Uterus (tissue), 4 donors: ENCODE results near the gene CCR7. TPM values are rescaled to one million over a fixed set of nuclear protein-coding genes. Genes with fewer than 3 reads are reported as not detected.

Source experiments
- DNase-seq, 2 donors: peaks; one replicate each; pipeline ENCODE4 v3.0.0-alpha.2; 2019 to 2020
- H3K27ac ChIP-seq, 2 donors: fragments of 200-600 bp; sonication (generic); 1 replicate in 1 of 2; 2 replicates in 1 of 2; pipeline ENCODE4 v1.5.1; 2016 to 2018
- H3K27me3 ChIP-seq, 2 donors: fragments of 200-600 bp; sonication (generic); one replicate each; pipeline ENCODE4 v1.5.1; 2018 to 2019; ENCODE audit warnings: control low read depth in 1 of 2
- H3K36me3 ChIP-seq, 2 donors: fragments of 200-600 bp; sonication (generic); one replicate each; pipeline ENCODE4 v1.5.1; 2019; ENCODE audit warnings: control low read depth in 1 of 2
- H3K4me1 ChIP-seq, 2 donors: fragments of 200-600 bp; sonication (generic); one replicate each; pipeline ENCODE4 v1.5.1; 2018 to 2019; ENCODE audit warnings: control low read depth in 1 of 2
- H3K4me3 ChIP-seq, 2 donors: fragments of 200-600 bp; sonication (generic); 1 replicate in 1 of 2; 2 replicates in 1 of 2; pipeline ENCODE4 v1.5.1; 2018 to 2019; ENCODE audit warnings: mild to moderate bottlenecking in 1 of 2
- H3K9me3 ChIP-seq, 2 donors: fragments of 200-600 bp; sonication (generic); one replicate each; pipeline ENCODE4 v1.5.1; 2019; ENCODE audit warnings: control low read depth in 1 of 2
- CTCF ChIP-seq, 4 experiments: fragments of 200-600 bp in 2 of 4; fragments of 450-650 bp in 2 of 4; sonication (generic) in 2 of 4; IDR thresholded peaks; one replicate each; pipeline ENCODE4 v1.5.1; 2016 to 2019; ENCODE audit warnings: antibody characterized with exemption in 4 of 4, mild to moderate bottlenecking in 2 of 4, moderate library complexity in 1 of 4
- POLR2A ChIP-seq, 2 donors: fragments of 450-650 bp; IDR thresholded peaks; one replicate each; pipeline ENCODE4 v1.6.1; 2016; ENCODE audit warnings: antibody characterized with exemption in 2 of 2, mild to moderate bottlenecking in 1 of 2, moderate library complexity in 1 of 2
- intact Hi-C: fragments of 100-400 bp; cut with DNase I; formaldehyde crosslinking; loops from one replicate; pipeline ENCODE4 v1.15.1; 2023; ENCODE audit warnings: low total_unique reads
- total RNA-seq, 4 donors: library from RNA; depleted of rRNA in 3 of 4; stranded (reverse); fragments of >200 nt in 3 of 4; gene quantifications; one replicate each; pipeline versions ENCODE4 v1.1.0 to v1.2.4, GENCODE V29; 2014 to 2023
- donor health status: DM: yes; HTN: yes; CAD: no.

The CCR7 gene
- total RNA-seq, 4 donors from 2014 or later, result 0.14 TPM; not detected in 3

- DNase-seq, result peak; percentile 79 to 84
- peak overlapping the region; percentile 85 to 87 for H3K27ac ChIP-seq
Observed at GRCh38 chr17:40550608-40551007, 14.7 kb downstream of the CCR7 start.

GRCh38 chr17:40548982-40549685 is 16.1 kb downstream of the CCR7 start:
- peak overlapping the region; percentile 85 to 87 for H3K27ac ChIP-seq
- intact Hi-C loops, result no loop called here
- H3K9me3 ChIP-seq, result no peaks in the 10 kb centered on the region
- DNase-seq, result peak; percentile 70 to 71
- H3K4me3 ChIP-seq, result no peak overlapping the region
- H3K36me3 ChIP-seq, result no peaks in the 10 kb centered on the region
- peaks cover 18 to 27% of the 10 kb centered on the region in 2 donors for H3K4me1 ChIP-seq
- no peaks in the 10 kb centered on the region for H3K27me3 ChIP-seq
- no peak for TF ChIP-seq CTCF (IDR thresholded peaks at IDR 0.05)
- peak in 1 of 2 donors; percentile 8 for TF ChIP-seq POLR2A (IDR thresholded peaks at IDR 0.05)

More at GRCh38 chr17:40550608-40551007, 14.7 kb downstream of the CCR7 start:
- intact Hi-C loops, result no loop called here
- TF ChIP-seq POLR2A (IDR thresholded peaks at IDR 0.05) (peak in 1 of 2 donors; percentile 32), CTCF (IDR thresholded peaks at IDR 0.05) (no peak)
- Histone ChIP-seq H3K9me3 (no peaks in the 10 kb centered on the region), H3K4me1 (peaks cover 17 to 27% of the 10 kb centered on the region in 2 donors), H3K36me3 (no peaks in the 10 kb centered on the region), H3K4me3 (no peak overlapping the region), H3K27me3 (no peaks in the 10 kb centered on the region)

GRCh38 chr17:40548491-40548981 is 16.7 kb downstream of the CCR7 start:
- Histone ChIP-seq H3K36me3 (no peaks in the 10 kb centered on the region), H3K27ac (peak overlapping the region; percentile 85 to 87), H3K27me3 (no peaks in the 10 kb centered on the region), H3K4me1 (peaks cover 24 to 29% of the 10 kb centered on the region in 2 donors), H3K9me3 (no peaks in the 10 kb centered on the region), H3K4me3 (no peak overlapping the region)
- peak in 1 of 2 donors; percentile 12 for DNase-seq
- intact Hi-C loops, result no loop called here
- TF ChIP-seq POLR2A (IDR thresholded peaks at IDR 0.05), result no peak
- TF ChIP-seq CTCF (IDR thresholded peaks at IDR 0.05), result no peak

- no peak for TF ChIP-seq POLR2A (IDR thresholded peaks at IDR 0.05)
- TF ChIP-seq CTCF (IDR thresholded peaks at IDR 0.05), result no peak
- peak overlapping the region; percentile 85 to 87 for H3K27ac ChIP-seq
- DNase-seq, result no peak
- intact Hi-C loops, result no loop called here
- H3K9me3 ChIP-seq, result no peaks in the 10 kb centered on the region
- H3K27me3 ChIP-seq, result no peaks in the 10 kb centered on the region
- H3K4me1 ChIP-seq, result peaks cover 20 to 29% of the 10 kb centered on the region in 2 donors
- H3K4me3 ChIP-seq, result no peak overlapping the region
- no peaks in the 10 kb centered on the region for H3K36me3 ChIP-seq
Observed at GRCh38 chr17:40547785-40548478, 17.3 kb downstream of the CCR7 start.
